Activated CD4-positive, alpha-beta T cell treated with anti-CD3 and anti-CD28 coated beads, Interleukin-2, amount 50 U/mL, for 1 hour (primary cell): ENCODE results near the gene RYR1.
"Not testable (repeated sequence)": the region's sequence is repeated elsewhere in the genome, so short reads cannot be mapped to it uniquely, and the experiment has no call there.

Experiments
- DNase-seq: peaks from one replicate; pipeline ENCODE4 v3.0.0-alpha.2; 2020

Gene RYR1

DNA sequence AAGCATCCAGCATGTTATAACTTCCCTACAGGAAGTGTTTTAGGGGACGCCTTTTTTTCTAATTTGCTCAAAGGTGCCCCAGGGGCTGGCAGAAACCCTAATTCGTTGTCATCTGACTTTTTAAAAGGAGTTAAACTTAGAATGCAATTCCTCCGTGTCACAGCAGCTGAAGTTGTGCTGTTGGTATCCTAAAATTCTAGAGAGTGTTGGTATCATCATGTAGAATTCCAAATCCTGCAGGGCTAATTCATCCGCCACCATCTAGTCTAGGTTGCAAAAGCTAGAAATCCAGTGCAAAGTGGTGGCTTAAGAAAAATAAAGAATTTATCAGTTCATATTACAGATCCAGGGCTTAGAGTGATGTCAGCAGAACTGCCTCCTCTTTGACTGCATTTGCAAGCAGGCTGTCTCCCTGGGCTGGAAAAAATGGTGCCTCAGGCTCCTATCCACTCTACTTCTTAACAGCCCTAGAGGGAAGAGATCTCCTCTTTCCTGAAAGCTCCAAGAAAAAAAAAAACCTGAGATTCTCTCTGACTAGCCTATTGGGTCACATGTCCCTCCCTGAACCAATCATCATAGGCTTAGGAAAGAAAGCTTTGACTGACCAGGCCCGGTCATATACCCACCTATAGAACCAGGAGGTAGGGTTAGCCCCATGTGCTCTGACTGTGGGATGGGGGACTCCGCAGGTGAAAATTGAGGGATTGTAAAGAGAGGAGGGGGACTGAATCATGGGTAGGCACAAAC lies 111.3 kb downstream of the RYR1 start:
- DNase-seq = no peak

DNA sequence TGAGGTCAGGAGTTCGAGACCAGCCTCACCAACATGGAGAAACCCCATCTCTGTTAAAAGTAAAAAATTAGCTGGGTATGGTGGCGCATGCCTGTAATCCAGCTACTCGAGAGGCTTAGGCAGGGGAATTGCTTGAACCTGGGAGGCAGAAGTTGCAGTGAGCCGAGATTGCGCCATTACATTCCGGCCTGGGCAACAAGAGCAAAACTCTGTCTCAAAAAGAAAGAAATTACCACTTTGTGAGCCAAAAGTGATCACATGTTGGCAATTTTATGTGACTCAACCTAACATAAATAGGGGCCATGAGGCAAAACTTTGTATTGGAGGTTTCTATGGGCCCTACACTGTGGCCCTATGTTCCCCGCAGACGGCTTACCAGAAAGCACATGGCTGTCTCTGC lies 112.1 kb downstream of the RYR1 start:
- no peak for DNase-seq

DNA sequence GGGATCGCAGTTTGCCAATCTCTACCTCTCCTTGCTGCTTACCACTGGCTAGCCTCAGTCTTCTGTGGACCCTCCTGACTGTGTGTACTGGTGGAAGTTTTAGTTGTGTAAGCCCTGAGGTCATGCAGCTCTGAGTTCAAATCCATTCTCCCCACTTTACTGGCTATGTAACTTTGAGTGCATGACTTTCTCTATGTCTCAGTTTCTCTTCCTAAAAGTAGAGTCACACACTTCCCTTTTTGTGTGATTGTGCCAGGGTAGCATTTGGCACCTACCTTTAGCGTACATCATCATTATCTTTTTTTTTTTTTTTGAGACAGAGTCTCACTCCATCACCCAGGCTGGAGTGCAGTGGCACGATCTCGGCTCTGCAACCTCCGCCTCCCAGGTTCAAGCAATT lies 113.9 kb downstream of the RYR1 start:
- DNase-seq = no peak

GRCh38 chr19:38549061-38549460 lies 115.6 kb downstream of the RYR1 start:
- DNase-seq = no peak

- no peak for DNase-seq
These were observed 116.5 kb downstream of the RYR1 start for GRCh38 chr19:38549942-38550341.

- no peak for DNase-seq
These were observed 116.9 kb downstream of the RYR1 start for GRCh38 chr19:38550376-38550775.

GRCh38 chr19:38551450-38551813 lies 117.9 kb downstream of the RYR1 start:
- no peak for DNase-seq

DNA sequence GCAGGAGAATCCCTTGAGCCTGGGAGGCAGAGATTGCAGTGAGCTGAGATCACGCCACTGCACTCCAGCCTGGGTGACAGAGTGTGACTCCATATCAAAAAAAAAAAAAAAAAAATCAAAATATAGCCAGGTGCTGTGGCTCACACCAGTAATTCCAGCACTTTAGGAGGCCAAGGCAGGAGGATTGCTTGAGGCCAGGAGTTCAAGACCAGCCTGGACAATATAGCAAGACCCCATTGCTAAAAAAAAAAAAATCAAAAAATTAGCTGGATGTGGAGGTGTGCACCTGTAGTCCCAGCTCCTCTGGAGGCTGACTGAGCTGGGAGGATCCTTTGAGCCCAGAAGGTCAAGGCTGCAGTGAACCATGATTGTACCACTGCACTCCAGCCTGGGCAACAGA lies 119.7 kb downstream of the RYR1 start:
- not testable (repeated sequence) for DNase-seq

GRCh38 chr19:38554676-38555141 lies 121.2 kb downstream of the RYR1 start:
- DNase-seq = no peak

DNA sequence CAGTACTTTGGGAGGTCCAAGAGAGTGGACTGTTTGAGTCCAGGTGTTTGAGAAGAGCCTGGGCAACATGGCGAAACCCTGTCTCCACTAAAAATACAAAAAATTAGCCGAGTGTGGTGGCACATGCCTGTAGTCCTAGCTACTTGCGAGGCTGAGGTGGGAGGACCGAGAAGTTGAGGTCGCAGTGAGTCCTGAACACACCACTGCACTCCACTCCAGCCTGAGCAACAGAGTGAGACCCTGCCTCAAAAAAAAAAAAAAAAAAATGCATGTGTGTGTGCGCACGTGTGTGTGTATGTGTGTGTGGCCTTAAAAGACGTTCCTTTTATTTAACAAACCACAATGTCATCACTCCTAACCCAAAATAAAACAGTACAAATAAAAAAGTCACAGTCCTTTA lies 121.7 kb downstream of the RYR1 start:
- no peak for DNase-seq

- no peak for DNase-seq
These were observed 123.2 kb downstream of the RYR1 start for GRCh38 chr19:38556521-38557174.

DNA sequence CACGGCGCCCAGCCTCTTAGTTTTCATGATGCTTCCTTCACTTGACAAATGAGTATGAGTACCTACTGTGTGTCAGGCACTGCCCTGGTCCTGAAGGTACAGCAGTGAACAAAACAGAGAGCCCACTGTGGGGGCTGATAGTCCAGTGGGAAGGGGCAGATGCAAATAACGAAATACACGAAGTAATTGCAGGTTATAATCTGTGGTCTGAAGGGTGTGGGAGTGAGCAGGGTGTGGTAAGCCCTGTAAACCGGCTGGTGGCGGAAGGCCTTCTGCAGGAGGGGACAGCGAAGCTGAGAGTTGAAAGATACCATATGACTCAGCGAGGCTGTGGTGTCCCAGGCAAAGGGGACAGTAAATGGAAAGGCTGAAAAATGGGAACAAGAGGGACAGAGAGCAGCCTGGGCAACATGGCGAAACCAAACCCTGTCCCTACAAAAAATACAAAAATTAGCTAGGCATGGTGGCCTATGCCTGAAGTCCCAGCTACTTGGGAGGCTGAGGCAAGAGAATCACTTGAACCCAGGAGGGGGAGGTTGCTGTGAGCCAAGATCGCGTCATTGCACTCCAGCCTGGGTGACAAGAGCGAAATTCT lies 123.8 kb downstream of the RYR1 start:
- DNase-seq = peak; percentile 26

DNA sequence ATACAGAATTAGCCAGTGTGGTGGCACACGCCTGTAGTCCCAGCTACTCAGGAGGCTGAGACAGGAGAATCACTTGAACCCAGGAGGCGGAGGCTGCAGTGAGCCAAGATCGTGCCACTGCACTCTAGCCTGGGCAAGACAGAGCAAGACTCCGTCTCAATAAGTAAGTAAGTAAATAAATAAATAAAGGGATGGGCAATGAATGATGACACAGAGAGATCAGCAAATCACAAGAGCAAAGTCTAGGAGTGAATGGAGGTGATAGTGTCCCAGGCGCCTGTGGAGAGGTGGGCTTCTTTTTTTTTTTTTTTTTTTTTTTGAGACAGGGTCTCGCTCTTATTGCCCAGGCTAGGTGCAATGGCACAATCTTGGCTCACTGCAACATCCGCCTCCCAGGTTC lies 125.4 kb downstream of the RYR1 start:
- not testable (repeated sequence) for DNase-seq

- no peak for DNase-seq
These were observed 126.2 kb downstream of the RYR1 start for GRCh38 chr19:38559428-38560401.

- no peak for DNase-seq
These were observed 127.6 kb downstream of the RYR1 start for GRCh38 chr19:38561053-38561606.

- no peak for DNase-seq
These were observed 128.2 kb downstream of the RYR1 start for GRCh38 chr19:38561658-38562057.

GRCh38 chr19:38562096-38562495 lies 128.6 kb downstream of the RYR1 start:
- DNase-seq = no peak

DNA sequence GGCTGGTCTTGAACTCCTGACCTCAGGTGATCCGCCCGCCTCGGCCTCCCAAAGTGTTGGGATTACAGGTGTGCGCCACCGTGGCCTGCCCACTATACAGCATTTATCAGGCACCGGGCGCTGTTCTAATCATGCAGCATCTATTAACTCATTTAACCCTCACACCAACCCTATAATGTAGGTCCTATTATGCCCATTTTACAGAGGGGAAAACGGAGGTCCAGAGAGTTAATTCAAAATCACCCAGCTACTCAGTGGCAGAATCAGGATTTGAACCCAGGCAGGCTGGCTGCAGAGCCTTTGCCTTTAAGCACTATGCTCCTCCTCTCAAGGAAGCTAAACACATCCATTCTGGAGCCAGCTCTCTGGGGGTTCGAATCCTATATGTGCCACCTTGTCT lies 130.0 kb downstream of the RYR1 start:
- no peak for DNase-seq

DNA sequence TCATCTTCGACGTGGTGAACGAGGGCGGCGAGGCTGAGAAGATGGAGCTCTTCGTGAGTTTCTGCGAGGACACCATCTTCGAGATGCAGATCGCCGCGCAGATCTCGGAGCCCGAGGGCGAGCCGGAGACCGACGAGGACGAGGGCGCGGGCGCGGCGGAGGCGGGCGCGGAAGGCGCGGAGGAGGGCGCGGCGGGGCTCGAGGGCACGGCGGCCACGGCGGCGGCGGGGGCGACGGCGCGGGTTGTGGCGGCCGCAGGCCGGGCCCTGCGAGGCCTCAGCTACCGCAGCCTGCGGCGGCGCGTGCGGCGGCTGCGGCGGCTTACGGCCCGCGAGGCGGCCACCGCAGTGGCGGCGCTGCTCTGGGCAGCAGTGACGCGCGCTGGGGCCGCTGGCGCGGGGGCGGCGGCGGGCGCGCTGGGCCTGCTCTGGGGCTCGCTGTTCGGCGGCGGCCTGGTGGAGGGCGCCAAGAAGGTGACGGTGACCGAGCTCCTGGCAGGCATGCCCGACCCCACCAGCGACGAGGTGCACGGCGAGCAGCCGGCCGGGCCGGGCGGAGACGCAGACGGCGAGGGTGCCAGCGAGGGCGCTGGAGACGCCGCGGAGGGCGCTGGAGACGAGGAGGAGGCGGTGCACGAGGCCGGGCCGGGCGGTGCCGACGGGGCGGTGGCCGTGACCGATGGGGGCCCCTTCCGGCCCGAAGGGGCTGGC lies 131.6 kb downstream of the RYR1 start:
- DNase-seq = no peak

DNA sequence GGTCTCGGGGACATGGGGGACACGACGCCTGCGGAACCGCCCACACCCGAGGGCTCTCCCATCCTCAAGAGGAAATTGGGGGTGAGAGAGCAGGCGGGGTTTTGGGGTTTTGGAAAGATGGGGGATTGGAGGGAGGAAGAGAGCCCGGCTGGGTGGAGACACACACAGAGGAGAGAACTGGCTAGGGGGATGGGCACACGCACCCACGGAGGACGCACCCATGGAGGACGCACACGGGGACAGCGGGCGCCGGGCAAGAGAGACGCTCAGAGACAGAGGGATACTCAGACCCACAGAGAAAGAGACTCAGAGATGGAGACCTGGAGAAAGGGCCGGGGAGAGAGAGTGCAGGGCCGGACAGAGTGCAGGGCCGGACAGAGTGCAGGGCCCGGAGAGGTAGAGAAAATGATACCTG lies 132.2 kb downstream of the RYR1 start:
- no peak for DNase-seq

DNA sequence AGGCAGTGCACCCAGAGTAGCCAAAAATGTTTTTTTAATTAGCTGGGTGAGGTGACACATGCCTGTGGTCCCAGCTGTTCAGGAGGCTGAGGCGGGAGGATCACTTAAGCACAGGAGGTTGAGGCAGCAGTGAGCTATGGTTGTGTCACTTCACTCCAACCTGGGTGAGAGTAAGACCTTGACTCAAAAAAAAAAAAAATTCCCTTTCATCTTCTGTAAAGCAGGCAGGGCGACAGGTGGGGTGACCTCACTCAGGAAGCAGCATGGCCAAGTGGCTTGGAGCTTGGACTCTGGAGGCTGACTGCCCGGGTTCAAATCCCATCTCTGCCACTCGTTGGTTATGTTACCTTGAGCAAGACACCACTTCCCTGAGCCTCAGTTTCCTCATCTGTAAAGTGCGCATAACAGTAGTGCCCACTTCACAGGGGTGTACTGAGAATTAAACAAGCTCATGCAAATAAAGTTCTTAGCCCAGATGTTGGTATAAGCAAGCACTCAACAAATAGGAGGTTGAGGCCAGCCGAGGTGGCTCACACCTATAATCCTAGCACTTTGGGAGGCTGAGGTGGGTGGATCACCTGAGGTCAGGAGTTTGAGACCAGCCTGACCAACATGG lies 136.0 kb downstream of the RYR1 start:
- no peak for DNase-seq

DNA sequence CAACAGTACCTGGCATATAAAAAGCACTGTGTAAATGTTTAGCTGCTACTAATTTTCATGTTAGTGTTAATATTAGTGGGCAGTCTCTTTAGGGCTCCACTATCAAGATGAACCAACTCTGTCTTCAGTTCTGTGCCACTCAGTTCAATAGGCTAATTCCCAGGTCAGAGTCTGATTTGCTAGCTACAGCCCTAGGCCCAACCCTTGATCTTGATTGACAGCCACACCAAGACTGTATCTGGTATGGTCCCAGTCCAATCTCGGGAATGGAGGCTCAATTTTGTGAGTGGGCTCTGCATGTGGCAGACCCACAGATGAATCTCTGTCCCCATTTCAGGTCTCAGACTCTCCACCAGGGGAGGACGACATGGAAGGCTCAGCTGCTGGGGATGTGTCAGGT lies 138.2 kb downstream of the RYR1 start:
- DNase-seq = no peak
